Measurements from ENCODE around the gene TMEM147.

TMEM147 gene

GRCh38 chr19:35562776-35563175, 17.4 kb downstream of the TMEM147 start:
- Histone ChIP-seq H3K4me3 (replicated peaks; ENCODE audit: insufficient read depth, low read length) (no peak overlapping the region), H3K27ac (replicated peaks) (no peak overlapping the region), H3K27me3 (ENCODE audit: insufficient read depth, poor library complexity, severe bottlenecking) (peaks cover 11% of the 10 kb centered on the region)
- TF ChIP-seq GABPA (IDR thresholded peaks at IDR 0.05; ENCODE audit: low read depth) (no peak), CTCF (IDR thresholded peaks at IDR 0.05; ENCODE audit: insufficient read depth, low read length) (no peak), SPI1 (IDR thresholded peaks at IDR 0.05; ENCODE audit: borderline replicate concordance, low read depth) (no peak), POLR2AphosphoS5 (IDR thresholded peaks at IDR 0.05; ENCODE audit: low read depth) (no peak), REST (IDR thresholded peaks at IDR 0.05; ENCODE audit: insufficient replicate concordance, low read depth) (no peak)
- no peak for DNase-seq (ENCODE audit: low read depth in 1 of 2, low spot score in 1 of 2)

GRCh38 chr19:35563207-35563829, 17.9 kb downstream of the TMEM147 start, which contains the start of gene ATP4A:
TSS of gene ATP4A (minus strand) at chr19:35563658. CDS start at chr19:35563629, 29 bp downstream.
- H3K27ac ChIP-seq (replicated peaks) = no peak within 1 kb of the TSS
- H3K27me3 ChIP-seq (ENCODE audit: insufficient read depth, poor library complexity, severe bottlenecking) = peaks cover 6% of the 10 kb centered on the region
- no peak within 1 kb of the TSS for H3K4me3 ChIP-seq (replicated peaks; ENCODE audit: insufficient read depth, low read length)
- no peak for TF ChIP-seq REST (IDR thresholded peaks at IDR 0.05; ENCODE audit: insufficient replicate concordance, low read depth)
- TF ChIP-seq POLR2AphosphoS5 (IDR thresholded peaks at IDR 0.05; ENCODE audit: low read depth) = no peak
- no peak for TF ChIP-seq GABPA (IDR thresholded peaks at IDR 0.05; ENCODE audit: low read depth)
- no peak for TF ChIP-seq SPI1 (IDR thresholded peaks at IDR 0.05; ENCODE audit: borderline replicate concordance, low read depth)
- TF ChIP-seq CTCF (IDR thresholded peaks at IDR 0.05; ENCODE audit: insufficient read depth, low read length) = no peak
- DNase-seq (ENCODE audit: low read depth in 1 of 2, low spot score in 1 of 2) = no peak

- H3K27me3 ChIP-seq (ENCODE audit: insufficient read depth, poor library complexity, severe bottlenecking) = no peaks in the 10 kb centered on the region
- H3K27ac ChIP-seq (replicated peaks) = no peak overlapping the region
- DNase-seq (ENCODE audit: low read depth in 1 of 2, low spot score in 1 of 2) = no peak
- TF ChIP-seq POLR2AphosphoS5 (IDR thresholded peaks at IDR 0.05; ENCODE audit: low read depth) = no peak
- no peak overlapping the region for H3K4me3 ChIP-seq (replicated peaks; ENCODE audit: insufficient read depth, low read length)
Observed at GRCh38 chr19:35565016-35565856, 19.8 kb downstream of the TMEM147 start.

GRCh38 chr19:35566738-35567137, 21.3 kb downstream of the TMEM147 start:
- Histone ChIP-seq H3K4me3 (replicated peaks; ENCODE audit: insufficient read depth, low read length) (no peak overlapping the region), H3K27me3 (ENCODE audit: insufficient read depth, poor library complexity, severe bottlenecking) (no peaks in the 10 kb centered on the region), H3K27ac (replicated peaks) (no peak overlapping the region)
- TF ChIP-seq GABPA (IDR thresholded peaks at IDR 0.05; ENCODE audit: low read depth) = no peak
- DNase-seq (ENCODE audit: low read depth in 1 of 2, low spot score in 1 of 2) = no peak

Measured in HL-60 (cell line).